MV-4-11 (cell line): ENCODE data around the gene CEP20.
"Not testable (repeated sequence)": the region's sequence is repeated elsewhere in the genome, so short reads cannot be mapped to it uniquely, and the experiment has no call there.

Experiments used
- DNase-seq: peaks from one replicate; lab custom pipeline; 2025; lab: John Stamatoyannopoulos, UW

The CEP20 gene

DNA sequence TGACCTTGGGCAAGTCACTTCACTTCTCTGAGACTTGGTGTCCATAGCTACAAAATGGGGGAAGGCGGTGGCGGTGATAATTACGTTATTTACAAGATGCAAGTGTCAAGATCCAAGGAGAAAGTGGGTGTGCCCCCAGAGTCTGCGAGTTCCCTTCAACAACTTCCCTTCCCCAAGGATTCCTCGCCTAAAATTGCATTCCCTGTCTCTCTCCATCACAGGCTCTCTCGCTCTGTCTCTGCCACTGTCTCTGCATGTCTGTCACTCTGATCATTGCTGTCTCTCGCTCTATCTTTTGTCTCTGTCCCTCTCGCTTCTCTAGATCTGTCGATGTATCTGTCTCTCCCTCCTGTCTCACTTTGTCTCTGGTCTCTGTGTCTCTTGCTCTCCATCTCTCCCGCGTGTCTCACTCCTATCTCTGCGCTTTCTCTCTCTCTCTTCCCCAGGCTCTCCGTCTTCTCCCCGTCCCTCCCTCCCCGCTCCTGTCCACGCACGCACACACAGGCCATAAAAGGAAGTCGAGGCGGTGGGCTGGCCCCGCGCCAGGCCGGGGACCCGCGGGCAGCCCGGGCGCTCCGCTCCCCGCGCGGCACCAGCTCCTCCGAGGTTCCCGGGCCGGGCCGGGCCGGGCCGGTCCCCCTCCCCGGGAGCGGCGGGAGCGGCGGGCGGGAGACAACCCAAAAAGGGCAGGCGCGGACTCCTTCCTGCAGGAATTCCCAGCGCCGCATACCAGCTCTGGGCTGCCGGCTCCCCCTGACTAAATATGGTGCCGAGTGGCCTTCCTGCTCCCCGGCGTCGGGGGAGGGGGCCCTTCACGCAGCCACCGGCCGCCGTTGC is 30.5 kb downstream of the CEP20 start:
- no peak for DNase-seq

GRCh38 chr16:15856901-15857698 is 31.3 kb downstream of the CEP20 start, which contains the start of gene MYH11:
MYH11 (minus strand) TSS chr16:15857028; CDS start chr16:15838252, 18,776 bp downstream.
- DNase-seq: no peak

DNA sequence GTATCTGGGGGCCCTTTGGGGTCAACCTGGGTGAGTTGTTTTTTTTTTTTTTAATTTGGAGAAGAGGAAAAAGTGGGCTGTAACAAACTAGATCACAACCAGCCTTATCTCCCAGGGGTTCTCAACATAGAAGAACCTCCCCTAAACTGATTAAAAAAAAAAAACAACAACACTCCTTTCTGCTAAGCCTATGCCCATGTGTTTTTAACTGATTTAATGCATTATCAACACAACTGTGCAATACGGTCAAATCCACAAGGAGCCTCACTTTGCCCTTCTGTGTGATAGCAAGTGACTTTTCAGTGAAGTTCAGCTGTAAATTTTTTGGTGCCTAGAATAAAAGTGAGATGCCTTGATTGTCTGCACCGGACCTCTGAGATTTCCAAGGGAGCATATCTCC is 32.2 kb downstream of the CEP20 start:
- no peak for DNase-seq

DNA sequence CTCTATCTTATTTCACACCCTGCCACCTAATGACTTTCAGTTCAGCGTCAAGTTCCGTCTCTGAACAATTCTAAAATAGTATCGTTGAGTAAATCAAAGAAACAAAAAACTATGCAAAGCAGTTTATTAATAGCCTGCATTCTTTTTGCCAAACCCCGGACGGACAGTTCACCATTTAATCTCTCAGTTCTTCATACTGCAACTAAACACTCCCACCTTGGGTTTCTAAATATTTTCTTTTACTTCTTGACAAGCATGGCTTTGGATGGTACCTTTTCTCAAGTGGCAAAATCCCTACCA is 32.7 kb downstream of the CEP20 start:
- no peak for DNase-seq

GRCh38 chr16:15854906-15855703 is 33.3 kb downstream of the CEP20 start:
- no peak for DNase-seq

DNA sequence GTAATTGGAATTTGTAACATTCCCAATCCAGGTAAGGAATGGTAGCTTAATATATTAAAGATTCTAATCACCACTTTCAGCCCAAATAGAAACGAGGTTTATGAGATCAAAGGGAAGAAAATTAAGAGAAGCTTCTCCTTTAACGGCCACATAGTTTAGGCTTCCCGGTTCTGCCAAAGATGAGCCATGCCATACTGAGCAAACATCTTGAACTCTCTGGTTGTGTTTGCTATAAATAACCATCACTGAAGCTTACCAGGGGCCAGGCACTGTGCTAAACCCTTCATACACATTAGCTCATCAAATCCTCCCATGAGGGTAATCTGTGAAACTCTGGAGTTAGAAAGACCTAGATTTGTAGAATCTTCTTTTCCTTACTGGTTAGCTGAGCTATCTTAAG is 34.3 kb downstream of the CEP20 start:
- no peak for DNase-seq

DNA sequence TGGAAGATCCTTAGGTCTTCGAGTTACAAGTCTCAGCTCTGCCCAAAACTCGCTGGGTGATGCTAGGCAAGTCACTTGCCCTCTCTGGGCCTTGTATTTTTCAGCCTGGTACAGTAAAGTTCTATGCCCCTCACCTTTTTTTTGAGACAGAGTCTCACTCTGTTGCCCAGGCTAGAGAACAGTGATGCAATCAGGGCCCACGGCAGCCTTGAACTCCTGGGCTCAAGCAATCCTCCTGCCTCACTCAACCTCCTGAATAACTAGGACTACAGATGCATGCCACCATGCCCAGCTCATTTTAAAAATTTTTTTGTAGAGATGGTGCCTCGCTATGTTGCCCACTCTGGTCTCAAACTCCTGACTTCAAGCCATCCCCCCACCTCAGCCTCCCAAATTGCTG is 35.4 kb downstream of the CEP20 start:
- DNase-seq: no peak

GRCh38 chr16:15850555-15850954 is 37.8 kb downstream of the CEP20 start:
- not testable (repeated sequence) for DNase-seq

DNA sequence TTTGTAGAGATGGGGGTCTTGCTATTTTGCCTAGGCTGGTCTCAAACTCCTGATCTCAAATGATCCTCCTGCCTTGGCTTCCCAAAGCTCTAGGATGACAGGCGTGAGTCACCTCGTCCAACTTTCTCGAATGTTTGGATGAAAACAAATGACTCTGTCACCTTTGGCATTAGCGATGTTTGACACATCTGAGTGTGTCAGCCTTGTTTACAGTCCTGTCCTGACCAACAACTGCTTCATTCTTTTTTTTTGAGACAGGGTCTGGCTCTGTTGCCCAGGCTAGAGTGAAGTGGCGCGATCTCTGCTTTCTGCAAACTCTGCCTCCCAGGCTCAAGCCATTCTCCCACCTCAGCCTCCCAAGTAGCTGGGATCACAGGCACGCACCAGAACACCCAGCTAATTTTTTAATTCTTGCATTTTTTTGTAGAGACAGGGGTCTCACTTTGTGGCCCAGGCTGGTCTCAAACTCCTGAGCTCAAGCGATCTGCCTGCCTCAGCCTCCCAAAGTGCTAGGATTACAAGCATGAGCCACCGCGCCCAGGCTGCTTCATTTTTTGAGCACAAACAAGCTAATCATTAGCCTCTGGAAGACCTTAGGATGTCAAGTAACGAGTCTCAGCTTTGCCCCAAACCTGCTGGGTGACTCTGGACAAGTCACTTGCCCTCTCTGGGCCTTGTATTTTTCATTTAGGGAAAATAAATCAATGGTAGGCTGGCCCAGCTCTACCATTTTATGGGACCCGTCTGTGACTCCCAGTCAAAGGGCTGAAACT is 39.0 kb downstream of the CEP20 start:
- DNase-seq: no peak

DNA sequence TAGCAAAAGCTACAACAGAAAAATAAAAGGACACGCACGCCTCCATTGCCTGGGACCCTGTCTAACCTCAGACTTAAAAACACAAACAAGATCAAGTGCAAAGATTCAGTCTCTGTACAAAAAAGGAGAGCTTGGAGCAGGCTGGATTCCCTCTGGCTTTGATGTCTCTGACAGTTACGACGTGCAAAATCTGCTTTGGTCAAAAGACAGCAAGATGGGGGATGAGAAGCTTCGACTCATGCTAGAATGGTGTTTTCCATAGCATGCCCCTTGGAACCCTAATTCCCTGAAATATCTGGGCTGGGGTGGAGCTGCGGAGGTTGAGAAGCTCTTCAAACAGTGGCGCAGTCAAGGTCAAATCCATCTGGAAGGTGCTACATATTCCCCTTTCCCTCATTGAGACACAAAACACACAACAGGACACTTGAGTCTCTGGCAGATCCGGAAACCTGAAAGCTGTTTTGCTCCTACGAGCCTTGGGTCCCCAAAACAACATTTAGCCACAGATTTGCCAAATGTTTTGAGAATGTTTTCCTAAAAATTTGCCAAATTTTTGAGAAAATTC is 40.7 kb downstream of the CEP20 start:
- DNase-seq: no peak

- DNase-seq: no peak
These were observed 41.9 kb downstream of the CEP20 start for GRCh38 chr16:15846510-15846909.

DNA sequence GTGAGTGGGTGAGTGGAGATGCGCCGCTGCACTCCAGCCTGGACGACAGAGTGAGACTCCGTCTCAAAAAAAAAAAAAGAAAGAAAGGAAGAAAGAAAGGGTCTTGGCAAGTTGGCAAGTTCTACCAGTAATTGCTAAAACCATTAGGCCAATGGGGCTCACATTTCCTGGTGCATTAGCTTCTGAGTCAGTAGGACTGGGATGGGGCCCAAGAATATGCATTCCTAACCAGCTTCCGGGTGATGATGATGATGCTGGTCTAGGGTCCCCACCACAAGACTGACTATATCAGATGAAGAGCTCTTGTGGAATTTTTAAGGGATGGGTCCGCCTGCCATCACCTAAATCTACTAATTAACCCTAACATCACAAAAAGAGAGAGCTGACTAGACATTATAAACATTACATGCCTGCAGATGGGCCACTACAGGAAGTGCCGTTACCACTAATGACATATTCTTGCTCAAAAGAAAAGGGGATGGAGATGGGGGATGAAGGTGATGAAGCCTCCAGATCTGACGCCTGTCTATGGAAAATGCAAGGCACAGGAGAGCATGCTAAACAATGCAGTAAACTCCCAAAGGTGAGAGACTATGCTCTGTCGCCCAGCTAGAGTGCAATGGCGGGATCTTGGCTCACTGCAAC is 44.6 kb downstream of the CEP20 start:
- DNase-seq: no peak

GRCh38 chr16:15839204-15839603 is 49.2 kb downstream of the CEP20 start:
- DNase-seq: not testable (repeated sequence)

DNA sequence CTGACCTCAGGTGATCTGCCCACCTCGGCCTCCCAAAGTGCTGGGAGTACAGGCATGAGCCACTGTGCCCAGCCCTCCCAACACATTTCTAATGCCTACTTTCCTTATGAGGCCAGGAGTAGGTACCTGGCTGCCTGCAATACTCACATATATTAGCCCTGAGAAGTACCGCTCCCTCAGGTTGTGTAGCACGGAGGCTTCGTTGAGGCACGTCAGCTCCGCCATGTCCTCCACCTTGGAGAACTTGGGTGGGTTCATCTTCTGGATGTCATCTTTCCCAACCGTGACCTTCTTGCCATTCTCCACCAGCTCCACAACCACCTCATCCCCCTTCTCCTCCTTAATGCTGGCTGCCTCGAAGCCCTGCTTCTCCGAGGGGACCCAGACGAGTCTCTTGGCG is 50.6 kb downstream of the CEP20 start:
- DNase-seq: no peak

DNA sequence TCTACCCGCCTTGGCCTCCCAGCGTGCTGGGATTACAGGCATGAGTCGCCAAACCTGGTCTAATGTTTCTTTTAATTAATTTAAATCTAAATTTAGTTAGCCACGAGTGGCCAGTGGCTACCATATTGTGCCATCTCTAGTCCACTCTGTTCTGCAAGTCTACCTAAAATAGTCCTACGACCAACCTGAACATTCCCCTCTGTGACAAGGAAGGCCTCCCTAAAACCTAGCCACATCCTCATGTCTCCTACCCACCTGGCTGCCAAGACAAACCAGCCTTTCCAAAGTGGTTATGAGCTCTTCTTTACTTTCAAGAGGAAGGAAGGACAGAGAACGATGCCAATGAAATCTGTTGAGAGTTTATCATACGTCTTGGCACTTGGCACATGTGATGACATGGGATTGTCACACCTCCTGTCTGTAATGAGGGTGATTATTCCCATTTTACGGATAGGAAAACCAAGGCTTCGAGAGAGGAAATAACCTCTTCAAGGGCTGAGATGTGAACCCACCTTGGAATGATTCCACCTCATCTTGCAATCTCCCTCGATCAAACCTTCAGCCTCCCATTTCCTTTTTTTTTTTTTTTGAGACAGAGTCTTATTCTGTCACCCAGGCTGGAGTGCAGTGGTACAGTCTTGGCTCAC is 51.3 kb downstream of the CEP20 start:
- no peak for DNase-seq

- no peak for DNase-seq
These were observed 52.3 kb downstream of the CEP20 start for GRCh38 chr16:15836074-15836473.

- DNase-seq: peak; percentile 73
These were observed 53.1 kb downstream of the CEP20 start for GRCh38 chr16:15835136-15835878.

- DNase-seq: peak; percentile 58
These were observed 53.9 kb downstream of the CEP20 start for GRCh38 chr16:15834502-15834901.

- no peak for DNase-seq
These were observed 54.9 kb downstream of the CEP20 start for GRCh38 chr16:15833541-15833940.

GRCh38 chr16:15832241-15832640 is 56.2 kb downstream of the CEP20 start:
- no peak for DNase-seq
